ENCODE results near the gene PCARE.

PCARE gene

GRCh38 chr2:29047083-29047845 lies 27.1 kb downstream of the PCARE start:
- TF ChIP-seq TEAD4 (IDR thresholded peaks at IDR 0.05) (no peak), FOXM1 (IDR thresholded peaks at IDR 0.05; ENCODE audit: borderline replicate concordance, low read depth) (no peak), ZBTB7A (IDR thresholded peaks at IDR 0.05; ENCODE audit: low read depth) (no peak), REST (IDR thresholded peaks at IDR 0.05; ENCODE audit: low read depth) (no peak), CEBPB (IDR thresholded peaks at IDR 0.05) (no peak), CREB1 (IDR thresholded peaks at IDR 0.05; ENCODE audit: low read depth) (no peak), YY1 (IDR thresholded peaks at IDR 0.05; ENCODE audit: low read depth) (no peak), RAD21 (IDR thresholded peaks at IDR 0.05; ENCODE audit: low read depth) (no peak)
- TF ChIP-seq, protein P1, sequence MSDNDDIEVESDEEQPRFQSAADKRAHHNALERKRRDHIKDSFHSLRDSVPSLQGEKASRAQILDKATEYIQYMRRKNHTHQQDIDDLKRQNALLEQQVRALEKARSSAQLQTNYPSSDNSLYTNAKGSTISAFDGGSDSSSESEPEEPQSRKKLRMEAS (IDR thresholded peaks at IDR 0.05): no peak

DNA sequence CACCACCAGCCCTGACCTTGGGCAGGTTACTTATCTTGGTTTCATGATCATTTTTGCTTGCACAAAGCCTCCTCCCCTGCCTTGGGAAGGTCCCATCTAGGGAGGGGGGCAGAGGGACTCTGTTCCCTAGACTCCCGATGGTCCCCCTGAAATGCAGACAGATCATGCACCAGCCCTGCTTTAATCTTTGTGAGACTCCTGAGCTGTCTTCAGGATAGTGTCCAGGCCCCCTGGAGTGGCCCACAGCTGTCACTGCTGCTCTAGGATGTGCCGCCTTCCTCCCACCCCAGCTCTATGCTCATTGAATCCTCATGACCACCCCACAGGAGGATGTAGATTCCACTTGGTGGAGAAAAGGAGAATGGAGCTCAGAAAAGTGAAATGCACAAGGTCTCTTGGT lies 28.0 kb downstream of the PCARE start:
- no peak for TF ChIP-seq YY1 (IDR thresholded peaks at IDR 0.05; ENCODE audit: low read depth)
- TF ChIP-seq ZBTB7A (IDR thresholded peaks at IDR 0.05; ENCODE audit: low read depth): no peak
- TF ChIP-seq EP300 (IDR thresholded peaks at IDR 0.05; ENCODE audit: borderline replicate concordance): no peak

- no peak for TF ChIP-seq REST (IDR thresholded peaks at IDR 0.05; ENCODE audit: low read depth)
- TF ChIP-seq, protein P2, sequence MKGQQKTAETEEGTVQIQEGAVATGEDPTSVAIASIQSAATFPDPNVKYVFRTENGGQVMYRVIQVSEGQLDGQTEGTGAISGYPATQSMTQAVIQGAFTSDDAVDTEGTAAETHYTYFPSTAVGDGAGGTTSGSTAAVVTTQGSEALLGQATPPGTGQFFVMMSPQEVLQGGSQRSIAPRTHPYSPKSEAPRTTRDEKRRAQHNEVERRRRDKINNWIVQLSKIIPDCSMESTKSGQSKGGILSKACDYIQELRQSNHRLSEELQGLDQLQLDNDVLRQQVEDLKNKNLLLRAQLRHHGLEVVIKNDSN (IDR thresholded peaks at IDR 0.05): no peak
- no peak for TF ChIP-seq EP300 (IDR thresholded peaks at IDR 0.05; ENCODE audit: borderline replicate concordance)
- no peak for TF ChIP-seq CREB1 (IDR thresholded peaks at IDR 0.05; ENCODE audit: low read depth)
- no peak for TF ChIP-seq YY1 (IDR thresholded peaks at IDR 0.05; ENCODE audit: low read depth)
- TF ChIP-seq TCF12 (IDR thresholded peaks at IDR 0.05; ENCODE audit: low read depth): no peak
- no peak for TF ChIP-seq ZBTB7A (IDR thresholded peaks at IDR 0.05; ENCODE audit: low read depth)
- no peak for TF ChIP-seq TAF1 (IDR thresholded peaks at IDR 0.05; ENCODE audit: low read depth)
- TF ChIP-seq, protein P1 (IDR thresholded peaks at IDR 0.05): no peak
- TF ChIP-seq RAD21 (IDR thresholded peaks at IDR 0.05; ENCODE audit: low read depth): no peak
- no peak for TF ChIP-seq CEBPB (IDR thresholded peaks at IDR 0.05)
- no peak for TF ChIP-seq EGR1 (IDR thresholded peaks at IDR 0.05)
- no peak for TF ChIP-seq NFIC (IDR thresholded peaks at IDR 0.05)
- TF ChIP-seq TEAD4 (IDR thresholded peaks at IDR 0.05): no peak
- TF ChIP-seq FOXM1 (IDR thresholded peaks at IDR 0.05; ENCODE audit: borderline replicate concordance, low read depth): no peak
Measured at GRCh38 chr2:29044459-29044858, 29.9 kb downstream of the PCARE start.

DNA sequence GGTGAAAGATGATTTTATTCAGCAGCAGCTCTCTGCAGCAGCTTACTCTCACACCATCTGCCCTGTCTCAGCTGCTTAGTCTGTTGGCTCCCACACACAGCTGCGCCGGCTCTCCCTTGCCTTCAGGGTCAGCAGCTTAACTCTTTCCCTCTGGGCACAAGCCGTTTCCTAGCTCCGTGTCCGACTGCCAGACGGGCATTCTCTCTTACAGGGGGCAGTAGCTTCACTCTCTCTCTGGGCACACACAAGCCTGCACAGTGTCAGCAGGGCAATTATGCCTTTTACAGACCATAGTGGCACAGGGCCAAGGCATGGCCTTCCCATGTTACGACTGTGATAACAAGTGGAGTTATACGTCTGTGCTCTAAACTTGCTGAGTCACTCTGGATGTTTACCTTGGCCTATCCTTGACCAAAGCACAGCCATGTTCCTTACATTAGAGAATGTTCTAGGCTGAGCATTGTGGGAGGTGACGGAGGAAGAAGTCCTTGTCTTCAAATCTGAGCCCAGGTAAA lies 31.7 kb downstream of the PCARE start:
- TF ChIP-seq EGR1 (IDR thresholded peaks at IDR 0.05): no peak
- TF ChIP-seq TAF1 (IDR thresholded peaks at IDR 0.05; ENCODE audit: low read depth): no peak
- TF ChIP-seq NFIC (IDR thresholded peaks at IDR 0.05): no peak
- TF ChIP-seq FOXM1 (IDR thresholded peaks at IDR 0.05; ENCODE audit: borderline replicate concordance, low read depth): no peak
- TF ChIP-seq, protein P1 (IDR thresholded peaks at IDR 0.05): no peak
- TF ChIP-seq TCF12 (IDR thresholded peaks at IDR 0.05; ENCODE audit: low read depth): no peak
- TF ChIP-seq CREB1 (IDR thresholded peaks at IDR 0.05; ENCODE audit: low read depth): no peak
- TF ChIP-seq ZBTB7A (IDR thresholded peaks at IDR 0.05; ENCODE audit: low read depth): no peak
- no peak for TF ChIP-seq YY1 (IDR thresholded peaks at IDR 0.05; ENCODE audit: low read depth)
- TF ChIP-seq RAD21 (IDR thresholded peaks at IDR 0.05; ENCODE audit: low read depth): no peak
- TF ChIP-seq TEAD4 (IDR thresholded peaks at IDR 0.05): no peak
- TF ChIP-seq CEBPB (IDR thresholded peaks at IDR 0.05): no peak
- no peak for TF ChIP-seq EP300 (IDR thresholded peaks at IDR 0.05; ENCODE audit: borderline replicate concordance)
- TF ChIP-seq, protein P2 (IDR thresholded peaks at IDR 0.05): no peak
- no peak for TF ChIP-seq REST (IDR thresholded peaks at IDR 0.05; ENCODE audit: low read depth)

All from Ishikawa (cell line).